ENCODE measurements around the gene SPON1.
"Not testable (repeated sequence)": the region's sequence is repeated elsewhere in the genome, so short reads cannot be mapped to it uniquely, and the experiment has no call there.

The SPON1 gene

GRCh38 chr11:14090631-14091030, 128.1 kb downstream of the SPON1 start:
- DNase-seq, result not testable (repeated sequence)

GRCh38 chr11:14093065-14093464, 130.5 kb downstream of the SPON1 start:
- no peak for DNase-seq

- DNase-seq, result no peak
These were observed 132.0 kb downstream of the SPON1 start for GRCh38 chr11:14094481-14095037.

- no peak for DNase-seq
These were observed 133.4 kb downstream of the SPON1 start for GRCh38 chr11:14095882-14096281.

- DNase-seq, result no peak
These were observed 134.1 kb downstream of the SPON1 start for GRCh38 chr11:14096606-14097005.

- DNase-seq, result no peak
These were observed 138.9 kb downstream of the SPON1 start for GRCh38 chr11:14101388-14101787.

GRCh38 chr11:14102766-14103165, 140.2 kb downstream of the SPON1 start:
- no peak for DNase-seq

- DNase-seq, result no peak
These were observed 142.9 kb downstream of the SPON1 start for GRCh38 chr11:14105446-14105845.

GRCh38 chr11:14106303-14107049, 144.0 kb downstream of the SPON1 start:
- no peak for DNase-seq

GRCh38 chr11:14107050-14107430, 144.5 kb downstream of the SPON1 start:
- DNase-seq, result no peak

GRCh38 chr11:14109742-14110141, 147.2 kb downstream of the SPON1 start:
- DNase-seq, result no peak

GRCh38 chr11:14110629-14111028, 148.1 kb downstream of the SPON1 start:
- DNase-seq, result no peak

GRCh38 chr11:14111496-14111895, 149.0 kb downstream of the SPON1 start:
- no peak for DNase-seq

GRCh38 chr11:14112721-14113120, 150.2 kb downstream of the SPON1 start:
- no peak for DNase-seq

- DNase-seq, result no peak
These were observed 151.7 kb downstream of the SPON1 start for GRCh38 chr11:14114269-14114668.

GRCh38 chr11:14114786-14115185, 152.3 kb downstream of the SPON1 start:
- no peak for DNase-seq

- no peak for DNase-seq
These were observed 155.1 kb downstream of the SPON1 start for GRCh38 chr11:14117632-14118031.

- DNase-seq, result no peak
These were observed 155.5 kb downstream of the SPON1 start for GRCh38 chr11:14118072-14118471.

GRCh38 chr11:14119357-14119756, 156.8 kb downstream of the SPON1 start:
- DNase-seq, result no peak

- DNase-seq, result no peak
These were observed 161.8 kb downstream of the SPON1 start for GRCh38 chr11:14124350-14124749.

GRCh38 chr11:14124886-14125285, 162.4 kb downstream of the SPON1 start:
- no peak for DNase-seq

GRCh38 chr11:14125529-14125928, 163.0 kb downstream of the SPON1 start:
- no peak for DNase-seq

GRCh38 chr11:14127679-14128078, 165.2 kb downstream of the SPON1 start:
- no peak for DNase-seq

- no peak for DNase-seq
These were observed 169.8 kb downstream of the SPON1 start for GRCh38 chr11:14132312-14132711.

GRCh38 chr11:14133381-14133780, 170.9 kb downstream of the SPON1 start:
- no peak for DNase-seq

Measured in activated CD4-positive, CD25-positive, alpha-beta regulatory T cell treated with anti-CD3 and anti-CD28 coated beads, Interleukin-2, amount 50 U/mL, for 72 hours (primary cell).